Stimulated activated naive B cell treated with anti-CD40 and anti-IgM and Interleukin-4, amounts not matched to agents 10 μg/mL and 1 μg/mL and 100 μg/mL, for 72 hours (primary cell): ENCODE data around the gene SIRT7.
A peak's percentile ranks its signal among the peaks of the same experiment; 100 is the strongest.

Experiments used
- ATAC-seq, 2 donors: fragments of 150-1000 bp; cut with Tn5 transposase; replicated peaks; 2 replicates each; pipeline ENCODE4 v1.10.0; 2021; ENCODE audit warnings: moderate library complexity in 1 of 2
- DNase-seq: peaks from one replicate; pipeline ENCODE4 v3.0.0; 2021
- H3K27ac Mint-ChIP-seq: one replicate; pipeline ENCODE4 v1.8.0; 2022; ENCODE audit warnings: mild to moderate bottlenecking, mixed read lengths
- H3K27me3 Mint-ChIP-seq, 2 donors: one replicate each; pipeline ENCODE4 v1.8.0; 2022; ENCODE audit warnings: mixed read lengths in 2 of 2
- H3K36me3 Mint-ChIP-seq, 2 donors: one replicate each; pipeline ENCODE4 v1.8.0; 2022; ENCODE audit warnings: mixed read lengths in 2 of 2, mild to moderate bottlenecking in 1 of 2
- H3K4me1 Mint-ChIP-seq, 2 donors: one replicate each; pipeline ENCODE4 v1.8.0; 2022; ENCODE audit warnings: mixed read lengths in 2 of 2, mild to moderate bottlenecking in 1 of 2
- H3K4me3 Mint-ChIP-seq, 2 donors: one replicate each; pipeline ENCODE4 v1.8.0; 2022; ENCODE audit warnings: mild to moderate bottlenecking in 2 of 2, mixed read lengths in 2 of 2, moderate library complexity in 1 of 2
- H3K9me3 Mint-ChIP-seq, 2 donors: one replicate each; pipeline ENCODE4 v1.8.0; 2022; ENCODE audit warnings: mixed read lengths in 2 of 2, mild to moderate bottlenecking in 1 of 2

The SIRT7 gene

DNA sequence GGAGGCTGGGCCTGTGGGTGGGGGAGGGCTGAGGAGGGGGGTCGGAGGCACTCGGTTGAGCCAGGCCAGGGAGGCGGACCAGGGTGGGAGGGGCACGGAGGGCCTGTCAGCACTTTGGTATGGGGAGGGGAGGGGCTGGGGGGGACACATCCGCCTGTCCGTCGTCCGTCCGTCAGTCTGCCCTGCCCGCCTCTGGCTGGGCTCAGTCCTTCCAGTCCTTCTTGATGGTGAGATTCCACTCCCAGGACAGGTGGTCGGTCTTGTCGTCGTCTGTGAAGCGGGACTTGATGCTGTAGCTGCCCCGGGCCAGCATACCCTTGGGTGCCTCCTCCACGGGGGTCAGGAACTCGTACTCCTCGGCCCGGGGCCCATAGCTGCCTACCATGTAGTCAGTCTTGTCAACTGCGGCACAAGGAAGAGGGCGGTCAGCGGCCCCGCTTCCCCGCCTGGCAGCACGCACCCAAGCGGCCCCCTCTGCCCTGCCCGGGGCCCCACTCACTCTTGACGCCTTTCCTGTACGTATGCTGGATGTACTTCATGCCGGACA is 49.2 kb downstream of the SIRT7 start:
- Mint-ChIP-seq H3K9me3 (no peaks in the 10 kb centered on the region), H3K4me1 (peaks cover 39 to 65% of the 10 kb centered on the region in 2 donors), H3K27ac (peak overlapping the region; percentile 96), H3K4me3 (peak overlapping the region; percentile 88 to 89), H3K27me3 (no peaks in the 10 kb centered on the region), H3K36me3 (peaks cover 40 to 51% of the 10 kb centered on the region in 2 donors)
- no peak for DNase-seq
- ATAC-seq = no peak

DNA sequence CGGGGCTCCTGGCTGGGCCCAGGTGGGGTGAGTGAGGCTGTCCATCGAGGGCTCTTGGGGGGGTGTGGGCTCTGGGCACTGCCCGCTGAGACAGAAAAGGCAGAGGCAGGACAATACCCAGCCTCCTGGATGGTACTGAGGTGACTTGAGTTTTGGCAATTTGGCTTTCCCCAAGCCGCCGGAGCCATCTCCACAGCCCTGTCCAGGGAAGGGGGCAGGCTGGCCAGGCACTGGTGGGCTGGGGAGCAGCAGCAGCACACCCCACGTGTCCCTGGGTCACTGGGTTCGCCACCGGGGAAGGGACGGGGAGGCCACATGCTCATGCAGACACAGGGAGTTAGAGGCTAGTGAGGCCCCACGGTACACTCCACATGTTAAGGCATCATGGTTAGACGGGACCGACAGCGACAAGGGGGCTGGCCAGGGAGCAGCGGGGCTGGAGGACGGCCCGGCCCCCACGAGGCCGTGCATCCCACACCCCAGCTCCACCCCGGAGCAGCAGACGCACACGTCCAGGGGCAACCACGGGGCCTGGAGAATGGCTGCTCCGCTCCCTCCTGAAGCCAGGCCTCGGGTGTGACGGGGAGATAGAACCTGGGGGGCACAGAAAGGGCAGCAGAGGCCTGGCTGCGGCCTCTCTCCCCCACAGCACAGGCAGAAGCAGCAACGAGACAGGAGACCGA is 49.8 kb downstream of the SIRT7 start:
- Mint-ChIP-seq H3K27ac (peak overlapping the region; percentile 90), H3K36me3 (peaks cover 47 to 57% of the 10 kb centered on the region in 2 donors), H3K9me3 (no peaks in the 10 kb centered on the region), H3K4me3 (peak overlapping the region; percentile 60 to 74), H3K4me1 (peaks cover 45 to 67% of the 10 kb centered on the region in 2 donors), H3K27me3 (no peaks in the 10 kb centered on the region)
- DNase-seq (no peak), ATAC-seq (no peak)

DNA sequence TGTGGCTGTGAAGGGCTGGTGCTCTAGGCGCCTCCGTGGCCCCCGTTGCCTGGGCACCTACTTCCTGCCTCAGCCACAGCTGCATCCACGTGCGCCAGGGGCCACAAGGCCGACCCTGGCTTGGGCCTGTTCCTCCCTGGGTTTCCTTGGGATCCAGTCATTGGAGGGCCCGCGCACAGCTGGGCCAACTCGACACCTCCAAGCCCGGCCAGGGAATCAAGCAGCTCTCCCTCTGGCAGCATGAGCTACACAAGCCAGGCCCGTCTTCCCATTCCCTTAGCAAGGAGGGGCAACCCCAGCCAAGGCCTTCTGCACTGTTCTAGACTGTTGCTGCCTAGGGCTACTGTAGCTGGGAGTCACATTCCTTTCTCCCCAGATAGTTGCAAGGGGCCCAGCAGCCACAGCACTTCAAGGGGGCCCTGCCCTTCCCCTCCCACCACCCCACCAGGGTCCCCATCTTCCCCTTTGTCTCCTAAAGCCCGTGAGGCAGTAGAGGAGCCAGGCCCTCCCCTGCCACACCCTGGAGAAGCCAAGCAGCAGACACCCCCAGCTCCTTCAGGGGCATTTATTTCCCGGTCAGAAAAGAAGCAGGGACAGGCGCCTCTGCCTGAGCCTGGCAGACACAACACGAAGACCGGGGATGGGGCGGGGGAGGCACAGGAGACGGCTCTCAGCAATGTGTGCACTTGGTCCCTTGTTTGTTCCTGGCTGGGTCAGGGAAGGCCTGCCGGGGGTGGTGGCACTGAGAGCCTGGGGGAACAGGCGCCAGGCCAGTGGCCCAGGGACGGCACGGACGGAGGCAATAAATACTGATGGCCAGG is 50.6 kb downstream of the SIRT7 start:
- peak overlapping the region; percentile 90 for H3K27ac Mint-ChIP-seq
- no peaks in the 10 kb centered on the region for H3K9me3 Mint-ChIP-seq
- H3K4me1 Mint-ChIP-seq = peaks cover 45 to 66% of the 10 kb centered on the region in 2 donors
- ATAC-seq (no peak), DNase-seq (no peak)
- peaks cover 52 to 62% of the 10 kb centered on the region in 2 donors for H3K36me3 Mint-ChIP-seq
- H3K4me3 Mint-ChIP-seq = peak overlapping the region; percentile 60 to 74
- no peaks in the 10 kb centered on the region for H3K27me3 Mint-ChIP-seq

DNA sequence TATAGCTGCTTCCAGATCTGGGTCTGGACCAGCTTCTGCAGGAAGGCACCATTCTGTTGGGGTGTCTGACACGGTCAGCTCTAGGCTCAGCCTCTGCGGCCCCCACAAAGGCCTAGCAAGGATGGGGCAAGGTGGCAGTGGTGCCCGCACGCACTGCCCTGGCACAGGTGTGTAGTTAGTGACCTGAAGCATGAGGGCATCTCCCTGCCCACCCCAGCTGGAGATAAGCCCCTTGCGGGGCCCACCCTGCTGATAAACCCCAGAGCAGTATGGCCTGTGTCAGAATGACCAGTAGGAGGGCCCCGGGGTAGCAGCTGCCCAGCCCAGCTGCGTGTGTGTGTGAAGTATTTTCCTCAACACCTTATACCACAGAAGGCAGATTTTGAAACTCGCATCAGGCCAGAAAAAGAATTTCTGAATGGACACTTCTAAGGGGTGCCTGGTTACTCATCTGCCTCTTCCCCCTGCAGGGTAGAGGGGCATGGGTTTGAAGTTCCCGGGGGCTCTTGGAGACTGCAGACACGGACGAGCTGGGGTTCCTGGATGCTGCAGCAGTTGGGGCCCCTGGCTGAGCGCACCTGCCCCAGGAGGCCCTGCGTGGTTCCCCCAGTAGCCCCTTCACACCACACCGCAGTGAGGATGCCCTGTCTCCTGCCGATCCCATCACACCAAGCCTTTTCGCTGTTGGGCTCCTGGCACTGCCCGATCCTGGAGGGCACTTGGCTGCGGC is 51.4 kb downstream of the SIRT7 start:
- Mint-ChIP-seq H3K36me3 (peaks cover 52 to 64% of the 10 kb centered on the region in 2 donors), H3K9me3 (no peaks in the 10 kb centered on the region), H3K4me1 (peaks cover 45 to 61% of the 10 kb centered on the region in 2 donors), H3K27me3 (no peaks in the 10 kb centered on the region), H3K27ac (peak overlapping the region; percentile 90), H3K4me3 (peak overlapping the region; percentile 60 to 74)
- DNase-seq = no peak
- ATAC-seq = no peak

DNA sequence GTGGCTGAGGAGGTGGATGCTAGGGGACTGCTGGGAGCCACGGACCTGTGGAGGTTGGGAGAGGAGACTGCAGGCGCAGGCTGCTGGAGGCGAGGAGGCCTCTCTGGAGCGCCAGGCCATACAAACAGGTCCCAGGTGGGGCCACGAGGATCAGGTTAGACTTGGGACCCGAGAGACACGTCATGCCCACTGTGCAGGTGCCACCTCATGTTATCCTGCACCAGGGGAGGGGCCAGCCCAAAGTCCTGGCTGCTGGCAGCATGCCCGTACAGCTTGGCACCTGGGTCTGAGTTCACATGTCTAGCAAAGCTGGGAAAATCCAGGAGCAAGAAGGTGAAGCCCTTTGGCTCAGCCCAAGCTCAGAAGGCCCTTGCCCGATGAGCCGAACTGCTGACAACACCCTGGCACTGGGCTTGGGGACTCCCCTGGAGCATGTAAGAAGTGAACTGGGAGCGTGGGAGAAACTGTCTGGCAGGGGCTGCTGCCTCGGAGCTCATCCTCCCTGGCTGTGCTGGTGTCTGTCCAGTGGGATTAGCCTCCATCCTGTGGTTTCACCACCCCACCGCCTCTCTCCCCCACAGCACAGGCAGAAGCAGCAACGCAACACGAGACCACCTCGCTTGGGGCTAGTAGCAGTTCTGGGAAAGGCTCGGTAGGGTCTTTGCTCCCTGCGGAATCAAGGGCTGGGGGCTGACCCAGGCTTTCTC is 52.1 kb downstream of the SIRT7 start:
- H3K27me3 Mint-ChIP-seq = no peaks in the 10 kb centered on the region
- ATAC-seq = no peak

DNA sequence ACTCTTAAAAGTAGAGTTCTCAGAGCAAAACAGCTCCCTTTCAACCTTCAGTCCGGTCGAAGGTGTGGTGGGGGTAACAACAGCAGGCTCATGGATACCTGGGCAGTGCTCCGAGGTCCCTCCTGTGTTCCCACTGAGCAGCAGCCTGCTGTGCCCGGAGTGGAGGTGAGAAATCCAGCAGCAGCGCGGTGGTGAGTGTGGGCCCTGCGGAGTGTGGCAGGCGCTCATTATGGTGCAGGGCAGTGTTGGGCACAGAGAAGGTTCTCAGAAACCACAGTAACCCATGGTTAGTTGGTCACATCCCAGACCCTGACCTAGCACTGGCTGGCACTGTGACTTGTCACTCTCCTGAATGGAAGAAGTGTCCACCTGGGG is 52.6 kb downstream of the SIRT7 start:
- Mint-ChIP-seq H3K27me3 (no peaks in the 10 kb centered on the region), H3K36me3 (peaks cover 49 to 61% of the 10 kb centered on the region in 2 donors), H3K4me3 (peak overlapping the region; percentile 51 to 54), H3K9me3 (no peaks in the 10 kb centered on the region), H3K27ac (peak overlapping the region; percentile 92), H3K4me1 (peaks cover 43 to 61% of the 10 kb centered on the region in 2 donors)
- no peak for DNase-seq
- no peak for ATAC-seq

More for the DNA sequence above, 52.1 kb downstream of the SIRT7 start:
- Mint-ChIP-seq H3K27ac (peak overlapping the region; percentile 92), H3K4me1 (peaks cover 43 to 61% of the 10 kb centered on the region in 2 donors), H3K36me3 (peaks cover 50 to 63% of the 10 kb centered on the region in 2 donors), H3K4me3 (peak overlapping the region; percentile 51 to 54), H3K9me3 (no peaks in the 10 kb centered on the region)
- peak; percentile 11 for DNase-seq

GRCh38 chr17:81863833-81864768 is 53.9 kb downstream of the SIRT7 start:
- no peaks in the 10 kb centered on the region for H3K9me3 Mint-ChIP-seq
- H3K27ac Mint-ChIP-seq = peak overlapping the region; percentile 51
- ATAC-seq (no peak), DNase-seq (no peak)
- H3K27me3 Mint-ChIP-seq = no peaks in the 10 kb centered on the region
- peak overlapping the region in 1 of 2 donors; percentile 21 for H3K4me3 Mint-ChIP-seq
- H3K4me1 Mint-ChIP-seq = peaks cover 43 to 55% of the 10 kb centered on the region in 2 donors
- H3K36me3 Mint-ChIP-seq = peaks cover 41 to 55% of the 10 kb centered on the region in 2 donors

- peaks cover 40 to 51% of the 10 kb centered on the region in 2 donors for H3K4me1 Mint-ChIP-seq
- ATAC-seq (no peak), DNase-seq (no peak)
- H3K36me3 Mint-ChIP-seq = peaks cover 34 to 50% of the 10 kb centered on the region in 2 donors
- H3K27ac Mint-ChIP-seq = peak overlapping the region; percentile 73
- peak overlapping the region; percentile 80 for H3K4me3 Mint-ChIP-seq
- H3K9me3 Mint-ChIP-seq = no peaks in the 10 kb centered on the region
- H3K27me3 Mint-ChIP-seq = no peaks in the 10 kb centered on the region
These were observed 54.8 kb downstream of the SIRT7 start for GRCh38 chr17:81863123-81863675.
